ENCODE data around the gene DHH. TPM values are rescaled to one million over a fixed set of nuclear protein-coding genes. Genes with fewer than 3 reads are reported as not detected.

Gene DHH
- total and polyA plus RNA-seq, 2 experiments from 2014 or later, result not detected

- Mint-ChIP-seq H3K36me3 (ENCODE audit: low read depth) (peaks cover 68% of the 10 kb centered on the region), H3K9me3 (no peaks in the 10 kb centered on the region), H3K4me3 (no peak overlapping the region), H3K4me1 (peaks cover 41% of the 10 kb centered on the region), H3K27me3 (ENCODE audit: insufficient read depth, low read depth, poor library complexity) (peaks cover 15% of the 10 kb centered on the region), H3K27ac (no peak overlapping the region)
- no peak for DNase-seq (ENCODE audit: low spot score)
- H3K9me2 ChIP-seq (ENCODE audit: insufficient read depth), result no peaks in the 10 kb centered on the region
- H3F3A ChIP-seq (replicated peaks; ENCODE audit: low read depth), result no peaks in the 10 kb centered on the region
- H3K4me3 ChIP-seq, result no peak overlapping the region
- H3K4me1 ChIP-seq (ENCODE audit: insufficient read depth), result peaks cover 29% of the 10 kb centered on the region
- no peak overlapping the region for H3K27ac ChIP-seq (ENCODE audit: low read depth)
- H3K79me2 ChIP-seq (replicated peaks; ENCODE audit: insufficient read depth), result peaks cover 56% of the 10 kb centered on the region
- H3K27me3 ChIP-seq (ENCODE audit: insufficient read depth), result no peaks in the 10 kb centered on the region
- no peak for ATAC-seq
- no peak overlapping the region for H3K4me2 ChIP-seq
- H4K20me1 ChIP-seq (replicated peaks; ENCODE audit: insufficient read depth), result peaks cover 64% of the 10 kb centered on the region
- H2AFZ ChIP-seq, result no peak overlapping the region
- peaks cover 20% of the 10 kb centered on the region; the same call in 1 of the 2 replicates for H3K36me3 ChIP-seq (ENCODE audit: insufficient read depth)
- TF ChIP-seq STAT1 (IDR thresholded peaks at IDR 0.05; ENCODE audit: unreplicated experiment) (no peak), CREB1 (CRISPR knock-in tag; IDR thresholded peaks at IDR 0.05; ENCODE audit: low read depth) (no peak), JUNB (IDR thresholded peaks at IDR 0.05; ENCODE audit: unreplicated experiment) (no peak), EZH2 (IDR thresholded peaks at IDR 0.05; ENCODE audit: low read depth, unreplicated experiment) (no peak), EZH2phosphoT487 (IDR thresholded peaks at IDR 0.05; ENCODE audit: unreplicated experiment) (no peak), NANOG (IDR thresholded peaks at IDR 0.05; ENCODE audit: borderline replicate concordance) (no peak), ETS1 (IDR thresholded peaks at IDR 0.05) (no peak), CTCF (conservative IDR thresholded peaks at IDR 0.05; ENCODE audit: low read depth in 2 of 2) (no peak), POLR2AphosphoS5 (IDR thresholded peaks at IDR 0.05; ENCODE audit: low read depth) (no peak), ZNF331 (CRISPR knock-in tag; IDR thresholded peaks at IDR 0.05; ENCODE audit: low read depth) (no peak), ZNF462 (CRISPR knock-in tag; IDR thresholded peaks at IDR 0.05) (no peak), REST (IDR thresholded peaks at IDR 0.05; ENCODE audit: unreplicated experiment) (no peak)
Measured at GRCh38 chr12:49054096-49054495, 40.5 kb downstream of the DHH start.
